Measurements from ENCODE around the gene ABHD12.

- no peak for TF ChIP-seq CTCF (IDR thresholded peaks at IDR 0.05)
- no peak for TF ChIP-seq POLR2A (IDR thresholded peaks at IDR 0.05)
Observed at GRCh38 chr20:25407311-25408169, 16.9 kb upstream of the ABHD12 start, which contains the start of gene GINS1.
